HG03521 (cell line): ENCODE results near the gene TMCC3.
A peak's percentile ranks its signal among the peaks of the same experiment; 100 is the strongest.
"Not testable (repeated sequence)": the region's sequence is repeated elsewhere in the genome, so short reads cannot be mapped to it uniquely, and the experiment has no call there.

Experiments used
- ATAC-seq: cut with Tn5 transposase; IDR thresholded peaks from one replicate; pipeline ENCODE4 v1.9.1; 2021; ENCODE audit warnings: mild to moderate bottlenecking, moderate library complexity; ENCODE audit not compliant: unreplicated experiment

TMCC3 gene

GRCh38 chr12:94650143-94651056, at the start of gene TMCC3:
TSS of gene TMCC3 (minus strand) at chr12:94650557. CDS start at chr12:94650430, 127 bp downstream.
- ATAC-seq = peak; percentile 40

DNA sequence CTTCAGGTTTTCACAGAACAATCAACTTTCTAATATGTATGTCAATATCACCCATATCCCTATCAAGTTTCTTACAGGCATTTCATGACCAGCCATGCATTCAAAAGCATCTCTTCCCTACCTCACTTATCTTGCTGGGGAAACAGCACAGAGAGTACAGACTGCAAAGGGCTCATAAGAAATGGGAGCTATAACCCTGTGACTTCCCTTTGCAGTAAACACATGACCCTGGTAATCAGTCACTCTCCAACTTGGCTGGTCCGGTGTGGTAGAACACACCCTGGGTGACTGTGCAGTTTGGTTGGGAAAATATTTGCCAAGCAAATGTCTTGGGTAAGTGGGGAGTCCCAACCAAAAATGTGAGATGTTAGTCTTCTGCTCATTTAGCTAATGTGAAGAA, 49.4 kb upstream of the TMCC3 start:
- ATAC-seq = no peak

DNA sequence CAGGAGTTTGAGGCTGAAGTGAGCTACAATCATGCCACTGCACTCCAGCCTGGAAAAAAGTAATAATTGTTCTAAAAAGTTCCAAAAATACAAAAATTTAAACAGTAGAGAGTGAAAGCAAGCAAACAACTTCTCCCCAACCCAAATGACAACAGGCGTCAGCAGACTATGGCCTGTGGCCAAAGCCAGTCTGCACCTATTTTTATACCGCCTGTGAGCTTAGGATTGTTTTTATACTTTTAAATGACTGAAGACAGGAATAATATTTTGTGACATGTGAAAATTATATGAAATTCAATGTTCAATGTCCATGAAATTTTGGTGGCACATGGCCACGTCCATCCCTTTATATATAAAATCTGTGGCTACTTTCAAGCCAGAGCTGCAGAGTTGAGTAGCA, 48.2 kb upstream of the TMCC3 start:
- no peak for ATAC-seq

- ATAC-seq = no peak
Measured at GRCh38 chr12:94697631-94698030, 47.3 kb upstream of the TMCC3 start.

DNA sequence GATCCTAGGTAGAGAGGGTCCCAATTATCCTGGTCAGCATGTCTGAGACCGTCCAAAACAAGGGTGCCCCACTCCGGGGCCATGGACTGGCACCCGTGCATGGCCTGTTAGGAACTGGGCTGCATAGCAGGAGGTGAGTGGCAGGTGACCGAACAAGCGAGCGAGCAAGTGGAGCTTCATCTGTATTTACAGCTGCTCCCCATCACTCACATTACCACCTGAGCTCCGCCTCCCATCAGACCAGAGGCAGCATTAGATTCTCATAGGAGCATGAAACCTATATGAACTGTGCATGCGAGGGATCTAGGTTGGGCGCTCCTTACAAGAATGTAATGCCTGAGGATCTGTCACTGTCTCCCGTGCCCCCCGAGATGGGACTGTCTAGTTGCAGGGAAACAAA, 44.4 kb upstream of the TMCC3 start:
- ATAC-seq = no peak

DNA sequence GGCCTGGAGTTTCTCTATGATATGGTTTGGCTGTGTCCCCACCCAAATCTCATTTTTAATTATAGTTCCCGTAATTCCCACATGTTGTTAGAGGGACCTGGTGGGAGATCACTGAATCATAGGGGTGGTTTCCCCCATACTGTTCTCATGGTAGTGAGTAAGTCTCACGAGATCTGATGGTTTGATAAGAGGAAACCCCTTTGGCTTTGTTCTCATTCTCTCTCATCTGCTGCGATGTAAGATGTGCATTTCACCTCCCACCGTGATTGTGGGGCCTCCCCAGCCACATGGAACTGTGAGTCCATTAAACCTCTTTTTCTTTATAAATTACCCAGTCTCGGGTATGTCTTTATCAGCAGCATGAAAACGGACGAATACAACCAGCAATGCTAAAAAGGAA, 42.5 kb upstream of the TMCC3 start:
- not testable (repeated sequence) for ATAC-seq

- no peak for ATAC-seq
Measured at GRCh38 chr12:94690198-94690771, 39.9 kb upstream of the TMCC3 start.

- no peak for ATAC-seq
Measured at GRCh38 chr12:94689646-94690036, 39.3 kb upstream of the TMCC3 start.

GRCh38 chr12:94689002-94689645, 38.8 kb upstream of the TMCC3 start:
- no peak for ATAC-seq

DNA sequence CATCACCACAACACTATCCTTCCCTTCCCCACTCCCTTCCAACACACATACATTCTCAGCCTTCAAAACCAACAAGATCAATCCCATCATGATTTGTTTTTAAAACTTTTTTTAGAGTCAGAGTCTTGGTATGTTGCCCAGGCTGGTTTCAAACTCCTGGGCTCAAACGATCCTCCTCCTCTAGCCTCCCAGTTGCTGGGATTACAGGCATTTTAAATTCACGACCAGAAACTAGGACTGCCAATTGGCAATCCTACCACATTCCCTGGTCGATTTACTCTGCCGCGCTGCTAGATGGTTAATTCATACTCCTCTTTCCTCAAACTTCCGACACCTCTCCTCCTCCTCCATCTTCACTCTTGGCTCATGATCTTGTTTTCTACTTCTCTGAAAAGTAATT, 37.5 kb upstream of the TMCC3 start:
- ATAC-seq = no peak

DNA sequence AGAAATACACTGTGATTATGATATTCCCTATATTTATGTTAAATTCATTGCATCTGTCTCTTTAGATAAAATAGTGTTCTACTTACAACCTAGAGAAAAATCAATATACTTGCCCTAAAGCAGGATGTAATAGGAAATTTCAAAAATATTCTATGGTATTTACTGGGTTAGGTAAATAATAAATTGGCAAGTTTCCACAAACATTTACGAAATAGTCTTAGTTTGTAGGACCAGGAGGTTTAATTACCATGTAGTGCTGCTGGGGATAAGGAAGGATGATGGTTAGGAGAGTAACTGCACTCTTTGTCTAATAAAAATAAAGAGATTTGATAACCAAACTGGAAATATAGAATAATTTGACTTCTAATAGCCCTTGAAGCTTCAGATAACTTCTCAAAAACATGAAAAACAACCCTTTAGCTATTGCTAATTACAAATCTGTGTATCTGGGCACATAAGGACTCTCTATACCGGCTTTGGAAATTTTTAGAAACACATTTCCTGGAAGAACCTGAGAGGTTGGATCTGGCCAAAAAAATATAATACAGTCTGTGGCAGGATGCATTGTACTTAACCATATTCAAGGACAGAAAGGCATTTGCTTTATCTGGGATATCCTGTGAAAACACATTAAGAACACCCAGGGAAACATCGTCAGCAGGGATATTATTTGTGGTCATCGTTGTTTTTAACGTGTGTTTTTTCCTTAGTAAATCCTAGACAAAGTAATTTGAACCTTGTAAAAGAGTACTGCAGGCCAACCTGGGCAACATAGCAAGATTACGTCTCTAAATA, 36.7 kb upstream of the TMCC3 start:
- ATAC-seq = no peak

DNA sequence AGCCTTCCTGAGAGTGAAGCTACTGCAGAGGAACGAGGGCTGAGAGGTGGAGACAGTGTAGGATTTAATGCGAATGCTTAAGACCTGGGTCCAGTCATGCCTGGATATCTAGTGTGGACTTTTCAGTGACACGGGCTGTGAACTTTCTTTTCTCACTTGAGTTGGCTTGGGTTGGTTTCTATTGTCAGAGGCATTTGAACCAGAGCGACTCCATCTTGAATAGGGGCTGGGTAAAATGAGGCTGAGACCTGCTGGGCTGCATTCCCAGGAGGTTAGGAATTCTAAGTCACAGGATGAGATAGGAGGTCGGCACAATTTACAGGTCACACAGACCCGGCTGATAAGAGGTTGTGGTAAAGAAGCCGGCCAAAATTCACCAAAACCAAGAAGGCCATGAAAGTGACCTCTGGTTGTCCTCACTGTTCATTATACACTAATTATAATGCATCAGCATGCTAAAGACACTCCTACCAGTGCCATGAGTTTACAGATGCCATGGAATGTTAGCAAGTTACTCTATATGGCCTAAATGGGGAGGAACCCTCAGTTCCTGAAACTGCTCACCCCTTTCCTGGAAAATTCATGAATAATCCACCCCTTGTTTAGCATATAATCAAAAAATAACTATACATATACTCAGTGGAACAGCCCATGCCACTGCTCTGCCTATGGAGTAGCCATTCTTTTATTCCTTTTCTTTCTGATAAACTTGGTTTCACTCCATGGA, 34.2 kb upstream of the TMCC3 start:
- no peak for ATAC-seq

- ATAC-seq = no peak
Measured at GRCh38 chr12:94679554-94680195, 29.3 kb upstream of the TMCC3 start.

DNA sequence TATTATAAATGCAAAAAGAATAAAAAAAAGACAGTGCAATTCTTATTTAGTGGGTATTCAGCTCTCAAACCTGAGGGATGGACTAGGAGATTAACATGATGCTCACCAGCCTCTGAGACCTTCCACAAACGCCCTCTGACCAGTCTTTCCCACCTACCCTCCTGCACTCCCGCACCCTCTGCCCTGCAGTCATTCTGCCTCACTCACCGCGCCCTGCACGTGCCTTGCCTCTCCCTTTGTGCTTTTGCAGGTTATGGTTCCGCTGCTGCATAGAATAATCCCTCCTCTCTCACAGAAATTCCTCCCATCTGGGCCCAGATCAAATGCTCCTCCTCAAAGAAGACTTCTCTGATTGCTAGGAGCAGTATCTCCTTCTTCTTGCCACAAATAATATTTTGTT, 28.5 kb upstream of the TMCC3 start:
- ATAC-seq = no peak

GRCh38 chr12:94678379-94678778, 28.0 kb upstream of the TMCC3 start:
- ATAC-seq = no peak

DNA sequence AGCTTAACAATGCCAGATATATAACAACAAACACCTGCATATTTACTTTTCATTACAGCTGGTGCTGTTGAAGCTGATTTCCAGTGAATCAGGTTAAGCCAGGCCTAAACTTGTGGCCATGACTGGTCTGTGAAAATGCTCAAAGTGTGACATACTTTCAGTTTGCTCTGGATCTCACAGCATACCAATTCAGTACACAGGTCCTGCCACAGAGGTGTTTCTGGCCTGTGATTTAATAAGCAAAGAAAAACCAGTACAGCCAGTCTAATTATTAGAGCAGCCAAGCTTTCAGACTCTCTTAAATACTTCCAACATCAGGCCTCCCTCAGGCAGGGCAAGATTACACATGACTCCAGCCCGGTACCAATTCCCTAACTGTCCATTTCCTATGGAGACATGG, 27.4 kb upstream of the TMCC3 start:
- no peak for ATAC-seq

DNA sequence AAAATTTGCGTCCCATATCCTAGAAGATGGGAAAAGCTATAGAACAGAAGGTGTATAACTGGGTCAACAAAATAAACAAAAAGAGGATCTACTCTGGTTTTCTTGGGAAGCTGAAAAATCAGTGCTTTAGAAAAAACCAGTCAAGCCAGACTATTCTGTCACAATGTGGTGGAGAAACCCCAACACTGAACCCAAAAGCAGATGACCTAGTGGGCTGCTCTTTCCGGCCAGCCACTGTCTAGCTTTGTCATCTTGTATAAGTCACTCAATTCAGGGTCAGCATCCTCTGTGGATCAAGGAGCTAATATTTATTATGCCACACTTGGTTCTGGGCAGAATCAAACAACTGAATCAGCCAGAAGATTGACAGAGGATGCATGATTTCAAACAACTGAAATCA, 26.6 kb upstream of the TMCC3 start:
- no peak for ATAC-seq

DNA sequence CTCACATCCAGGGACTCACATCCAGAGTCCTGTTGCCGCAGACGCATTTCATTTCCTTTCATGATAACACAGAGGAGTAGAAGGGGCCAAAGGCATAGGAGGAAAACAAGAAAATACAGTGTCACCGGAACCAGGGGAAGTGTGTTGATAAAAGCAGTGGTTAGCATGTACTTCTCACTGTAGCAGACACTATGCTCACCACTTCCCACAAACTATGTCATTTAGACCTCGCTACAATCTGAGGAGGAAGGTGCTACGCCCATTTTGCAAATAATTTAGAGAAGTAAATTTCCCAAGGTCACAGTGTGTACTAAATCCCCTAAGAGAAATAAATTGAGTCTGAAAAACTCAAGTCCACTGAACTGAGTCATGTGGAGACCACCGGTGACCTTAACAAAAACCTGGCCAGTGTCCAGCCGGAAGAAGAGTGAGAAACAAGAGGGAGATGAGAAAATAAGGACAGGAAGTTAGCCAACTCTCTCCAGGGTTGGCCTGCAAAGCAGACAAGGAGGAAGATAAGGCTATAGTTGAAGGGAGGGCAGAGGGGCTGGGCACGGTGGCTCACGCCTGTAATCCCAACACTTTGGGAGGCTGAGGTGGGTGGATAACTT, 25.8 kb upstream of the TMCC3 start:
- no peak for ATAC-seq

GRCh38 chr12:94674835-94675234, 24.5 kb upstream of the TMCC3 start:
- no peak for ATAC-seq

GRCh38 chr12:94674051-94674451, 23.7 kb upstream of the TMCC3 start:
- no peak for ATAC-seq
